GM18909 (cell line): ENCODE measurements around the gene SLC25A22.

Source experiments
- ATAC-seq: cut with Tn5 transposase; IDR thresholded peaks from one replicate; pipeline ENCODE4 v1.9.1; 2021; ENCODE audit warnings: mild to moderate bottlenecking; ENCODE audit not compliant: unreplicated experiment, poor library complexity

SLC25A22 gene

GRCh38 chr11:808427-809286 is 10.6 kb upstream of the SLC25A22 start:
- ATAC-seq: no peak

GRCh38 chr11:804599-804964 is 6.5 kb upstream of the SLC25A22 start:
- ATAC-seq: no peak

GRCh38 chr11:803770-804598 is 5.9 kb upstream of the SLC25A22 start:
- no peak for ATAC-seq

GRCh38 chr11:803467-803742 is 5.3 kb upstream of the SLC25A22 start:
- no peak for ATAC-seq

- ATAC-seq: no peak
These were observed 4.8 kb upstream of the SLC25A22 start for GRCh38 chr11:802693-803466.

- ATAC-seq: no peak
These were observed 4.0 kb upstream of the SLC25A22 start for GRCh38 chr11:802018-802617.

GRCh38 chr11:801097-801780 is 3.2 kb upstream of the SLC25A22 start:
- no peak for ATAC-seq

GRCh38 chr11:800473-800872 is 2.4 kb upstream of the SLC25A22 start:
- ATAC-seq: no peak

- no peak for ATAC-seq
These were observed 1.7 kb upstream of the SLC25A22 start for GRCh38 chr11:799641-800316.

- ATAC-seq: peak; percentile 38
These were observed 587 bp downstream of the SLC25A22 start for GRCh38 chr11:797296-798092.

GRCh38 chr11:796565-797295 is 1.4 kb downstream of the SLC25A22 start:
- ATAC-seq: no peak

- ATAC-seq: no peak
These were observed 2.2 kb downstream of the SLC25A22 start for GRCh38 chr11:795634-796564.

- ATAC-seq: no peak
These were observed 3.1 kb downstream of the SLC25A22 start for GRCh38 chr11:794766-795633.

- no peak for ATAC-seq
These were observed 3.9 kb downstream of the SLC25A22 start for GRCh38 chr11:794013-794765.

GRCh38 chr11:793556-793955 is 4.5 kb downstream of the SLC25A22 start:
- no peak for ATAC-seq
